ENCODE data around the gene GPR171. TPM values are rescaled to one million over a fixed set of nuclear protein-coding genes. Genes with fewer than 3 reads are reported as not detected.

Gene GPR171
- total RNA-seq, 2 donors from 2014 or later: 0.40 to 0.53 TPM

DNA sequence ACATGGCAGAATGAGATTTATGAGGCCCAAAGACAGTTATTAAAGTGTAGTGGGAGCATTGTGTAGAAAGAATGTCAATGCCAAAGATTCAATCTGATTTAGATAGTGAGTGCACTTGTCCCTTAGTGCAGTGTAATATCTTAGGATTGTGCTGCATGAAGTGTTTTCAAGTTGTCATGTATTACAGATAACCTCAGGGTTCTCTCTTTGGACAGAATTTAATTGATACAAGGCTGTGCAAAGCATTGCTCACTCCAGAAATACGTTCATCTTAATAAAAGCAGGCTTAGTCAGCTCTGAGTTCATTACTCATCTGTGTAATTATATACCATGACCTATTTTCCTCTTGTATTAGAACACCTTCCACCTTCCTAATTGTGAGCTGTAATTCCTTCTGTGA lies 16.0 kb upstream of the GPR171 start:
- Histone ChIP-seq H3K9ac (ENCODE audit: low read depth in 2 of 2, low read length in 2 of 2) (no peak overlapping the region), H3K27ac (no peak overlapping the region), H3K4me3 (no peak overlapping the region), H3K27me3 (no peaks in the 10 kb centered on the region), H3K4me1 (no peaks in the 10 kb centered on the region), H3K36me3 (no peaks in the 10 kb centered on the region), H3K9me3 (no peaks in the 10 kb centered on the region)
- no peak for DNase-seq
- TF ChIP-seq, protein P1, sequence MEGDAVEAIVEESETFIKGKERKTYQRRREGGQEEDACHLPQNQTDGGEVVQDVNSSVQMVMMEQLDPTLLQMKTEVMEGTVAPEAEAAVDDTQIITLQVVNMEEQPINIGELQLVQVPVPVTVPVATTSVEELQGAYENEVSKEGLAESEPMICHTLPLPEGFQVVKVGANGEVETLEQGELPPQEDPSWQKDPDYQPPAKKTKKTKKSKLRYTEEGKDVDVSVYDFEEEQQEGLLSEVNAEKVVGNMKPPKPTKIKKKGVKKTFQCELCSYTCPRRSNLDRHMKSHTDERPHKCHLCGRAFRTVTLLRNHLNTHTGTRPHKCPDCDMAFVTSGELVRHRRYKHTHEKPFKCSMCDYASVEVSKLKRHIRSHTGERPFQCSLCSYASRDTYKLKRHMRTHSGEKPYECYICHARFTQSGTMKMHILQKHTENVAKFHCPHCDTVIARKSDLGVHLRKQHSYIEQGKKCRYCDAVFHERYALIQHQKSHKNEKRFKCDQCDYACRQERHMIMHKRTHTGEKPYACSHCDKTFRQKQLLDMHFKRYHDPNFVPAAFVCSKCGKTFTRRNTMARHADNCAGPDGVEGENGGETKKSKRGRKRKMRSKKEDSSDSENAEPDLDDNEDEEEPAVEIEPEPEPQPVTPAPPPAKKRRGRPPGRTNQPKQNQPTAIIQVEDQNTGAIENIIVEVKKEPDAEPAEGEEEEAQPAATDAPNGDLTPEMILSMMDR (IDR thresholded peaks at IDR 0.05): no peak
- intact Hi-C loops (cut with DNase I): no loop called here

- no peak overlapping the region for H3K9ac ChIP-seq (ENCODE audit: low read depth in 2 of 2, low read length in 2 of 2)
- TF ChIP-seq, protein P1 (IDR thresholded peaks at IDR 0.05): no peak
- no peaks in the 10 kb centered on the region for H3K27me3 ChIP-seq
Observed at GRCh38 chr3:151218136-151218535, 15.1 kb upstream of the GPR171 start.

GRCh38 chr3:151216641-151217607 lies 13.9 kb upstream of the GPR171 start:
- no peak overlapping the region for H3K4me3 ChIP-seq
- no peak overlapping the region for H3K9ac ChIP-seq (ENCODE audit: low read depth in 2 of 2, low read length in 2 of 2)
- H3K4me1 ChIP-seq: no peaks in the 10 kb centered on the region
- no peak for DNase-seq
- no peaks in the 10 kb centered on the region for H3K36me3 ChIP-seq
- intact Hi-C loops (cut with DNase I): no loop called here
- no peaks in the 10 kb centered on the region for H3K27me3 ChIP-seq
- no peak overlapping the region for H3K27ac ChIP-seq
- TF ChIP-seq, protein P1 (IDR thresholded peaks at IDR 0.05): no peak
- H3K9me3 ChIP-seq: no peaks in the 10 kb centered on the region

More at GRCh38 chr3:151218136-151218535, 15.1 kb upstream of the GPR171 start:
- DNase-seq: no peak
- Histone ChIP-seq H3K27ac (no peak overlapping the region), H3K36me3 (no peaks in the 10 kb centered on the region), H3K4me1 (no peaks in the 10 kb centered on the region), H3K4me3 (no peak overlapping the region), H3K9me3 (no peaks in the 10 kb centered on the region)
- intact Hi-C loops (cut with DNase I): no loop called here

GRCh38 chr3:151214459-151214858 lies 11.4 kb upstream of the GPR171 start:
- intact Hi-C loops (cut with DNase I): no loop called here
- H3K9ac ChIP-seq (ENCODE audit: low read depth in 2 of 2, low read length in 2 of 2): no peak overlapping the region
- no peak overlapping the region for H3K27ac ChIP-seq
- H3K9me3 ChIP-seq: no peaks in the 10 kb centered on the region
- TF ChIP-seq, protein P1 (IDR thresholded peaks at IDR 0.05): no peak
- no peak overlapping the region for H3K4me3 ChIP-seq
- DNase-seq: no peak
- no peaks in the 10 kb centered on the region for H3K36me3 ChIP-seq
- H3K4me1 ChIP-seq: no peaks in the 10 kb centered on the region
- no peaks in the 10 kb centered on the region for H3K27me3 ChIP-seq

DNA sequence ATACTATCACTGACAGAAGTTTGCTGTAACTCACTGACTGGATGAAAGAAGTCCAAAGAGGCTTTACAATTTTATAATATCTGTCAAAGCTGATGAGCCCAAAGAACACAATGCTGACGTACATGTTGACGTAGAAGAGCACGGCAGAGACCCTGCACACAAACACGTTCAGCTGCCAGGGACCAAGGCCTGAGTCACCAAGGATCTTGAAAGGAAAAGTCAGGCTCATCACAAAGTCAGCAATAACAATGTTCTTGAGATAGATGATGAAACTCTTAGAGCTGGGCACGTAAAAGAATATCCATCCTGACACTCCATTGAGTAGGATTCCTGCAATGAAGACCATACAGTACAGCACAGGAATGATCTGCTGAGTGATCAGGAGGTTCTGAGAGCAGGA lies 10.9 kb upstream of the GPR171 start:
- TF ChIP-seq, protein P1 (IDR thresholded peaks at IDR 0.05): no peak
- Histone ChIP-seq H3K4me1 (no peaks in the 10 kb centered on the region), H3K27me3 (no peaks in the 10 kb centered on the region), H3K27ac (no peak overlapping the region), H3K9ac (ENCODE audit: low read depth in 2 of 2, low read length in 2 of 2) (no peak overlapping the region), H3K36me3 (no peaks in the 10 kb centered on the region), H3K4me3 (no peak overlapping the region), H3K9me3 (no peaks in the 10 kb centered on the region)
- DNase-seq: no peak
- intact Hi-C loops (cut with DNase I): no loop called here

All from colonic mucosa (tissue), 4 donors.